ENCODE data around the gene STK25. TPM values are rescaled to one million over a fixed set of nuclear protein-coding genes. Genes with fewer than 3 reads are reported as not detected.

The STK25 gene
- polyA plus RNA-seq, 1 donor from 2014 or later, result 580 TPM

- Histone ChIP-seq H3F3A (ENCODE audit: insufficient read depth, low read length, poor library complexity, severe bottlenecking) (no peaks in the 10 kb centered on the region), H3K9me3 (ENCODE audit: low read length) (no peaks in the 10 kb centered on the region), H3K4me2 (ENCODE audit: low read length) (no peak overlapping the region), H3K27ac (ENCODE audit: low read length) (no peak overlapping the region), H3K27me3 (ENCODE audit: insufficient read depth, low read depth, low read length) (no peaks in the 10 kb centered on the region), H3K9ac (ENCODE audit: low read length) (no peak overlapping the region), H3K79me2 (replicated peaks; ENCODE audit: insufficient read depth, low read length) (peaks cover 27% of the 10 kb centered on the region), H2AFZ (ENCODE audit: low read depth, low read length) (no peak overlapping the region), H3K36me3 (ENCODE audit: insufficient read depth, low read length) (no peaks in the 10 kb centered on the region), H3K9me2 (ENCODE audit: insufficient read depth, low read length) (no peaks in the 10 kb centered on the region), H4K20me1 (ENCODE audit: insufficient read depth) (peaks cover 7% of the 10 kb centered on the region), H3K4me3 (ENCODE audit: low read length) (no peak overlapping the region)
- TF ChIP-seq EP300 (conservative IDR thresholded peaks at IDR 0.05; ENCODE audit: poor library complexity, severe bottlenecking) (no peak), EZH2 (IDR thresholded peaks at IDR 0.05; ENCODE audit: borderline replicate concordance, insufficient read depth, low read length, poor library complexity, severe bottlenecking) (no peak)
Observed at GRCh38 chr2:241505781-241506201, 2.6 kb downstream of the STK25 start.

DNA sequence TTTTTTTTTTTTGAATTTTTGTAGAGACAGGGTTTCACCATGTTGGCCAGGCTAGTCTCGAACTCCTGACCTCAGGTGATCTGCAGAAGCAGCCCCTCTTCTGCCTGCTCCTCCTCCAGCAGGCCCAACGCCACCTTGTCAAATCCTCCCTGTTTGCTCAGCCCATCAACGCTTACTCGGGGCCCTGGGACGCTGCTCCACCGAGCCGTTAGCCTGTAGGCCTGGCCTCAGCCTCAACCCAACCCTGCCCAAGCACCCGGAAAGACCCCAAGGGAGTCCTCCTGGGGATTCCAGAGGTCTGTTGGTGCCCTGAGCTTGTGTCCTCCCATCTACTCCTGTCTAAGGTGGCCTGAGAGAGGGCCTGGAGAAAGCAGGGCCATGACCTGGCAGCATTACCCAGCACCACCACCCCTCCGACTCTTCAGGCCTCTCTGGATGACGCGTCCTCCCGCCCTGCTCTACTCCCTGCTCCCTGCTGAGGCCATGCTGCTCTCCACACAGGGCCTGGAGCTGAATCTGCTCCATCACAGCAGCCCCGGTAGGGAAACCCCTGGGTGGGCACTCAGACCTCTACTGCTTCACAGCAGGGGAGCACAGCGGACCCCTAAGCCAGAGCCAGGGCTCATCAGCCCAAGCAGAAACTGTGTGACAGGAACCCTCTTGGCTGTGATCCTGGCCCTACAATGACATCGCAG lies 3.2 kb downstream of the STK25 start:
- Histone ChIP-seq H3K4me2 (ENCODE audit: low read length) (no peak overlapping the region), H3K9me3 (ENCODE audit: low read length) (no peaks in the 10 kb centered on the region), H3K4me3 (ENCODE audit: low read length) (no peak overlapping the region), H3F3A (ENCODE audit: insufficient read depth, low read length, poor library complexity, severe bottlenecking) (no peaks in the 10 kb centered on the region), H3K79me2 (replicated peaks; ENCODE audit: insufficient read depth, low read length) (peaks cover 27% of the 10 kb centered on the region), H3K27me3 (ENCODE audit: insufficient read depth, low read depth, low read length) (no peaks in the 10 kb centered on the region), H3K27ac (ENCODE audit: low read length) (no peak overlapping the region), H2AFZ (ENCODE audit: low read depth, low read length) (no peak overlapping the region), H3K9ac (ENCODE audit: low read length) (no peak overlapping the region), H4K20me1 (ENCODE audit: insufficient read depth) (peaks cover 7% of the 10 kb centered on the region), H3K9me2 (ENCODE audit: insufficient read depth, low read length) (no peaks in the 10 kb centered on the region), H3K36me3 (ENCODE audit: insufficient read depth, low read length) (no peaks in the 10 kb centered on the region)
- TF ChIP-seq POLR2AphosphoS5 (IDR thresholded peaks at IDR 0.05) (no peak), RAD21 (conservative IDR thresholded peaks at IDR 0.05) (no peak), SMC3 (conservative IDR thresholded peaks at IDR 0.05; ENCODE audit: poor library complexity) (no peak), MXI1 (conservative IDR thresholded peaks at IDR 0.05; ENCODE audit: poor library complexity, severe bottlenecking) (no peak), TAF1 (IDR thresholded peaks at IDR 0.05; ENCODE audit: low read depth) (no peak), EZH2 (IDR thresholded peaks at IDR 0.05; ENCODE audit: borderline replicate concordance, insufficient read depth, low read length, poor library complexity, severe bottlenecking) (no peak), EP300 (conservative IDR thresholded peaks at IDR 0.05; ENCODE audit: poor library complexity, severe bottlenecking) (no peak)
- TF ChIP-seq, protein P1, sequence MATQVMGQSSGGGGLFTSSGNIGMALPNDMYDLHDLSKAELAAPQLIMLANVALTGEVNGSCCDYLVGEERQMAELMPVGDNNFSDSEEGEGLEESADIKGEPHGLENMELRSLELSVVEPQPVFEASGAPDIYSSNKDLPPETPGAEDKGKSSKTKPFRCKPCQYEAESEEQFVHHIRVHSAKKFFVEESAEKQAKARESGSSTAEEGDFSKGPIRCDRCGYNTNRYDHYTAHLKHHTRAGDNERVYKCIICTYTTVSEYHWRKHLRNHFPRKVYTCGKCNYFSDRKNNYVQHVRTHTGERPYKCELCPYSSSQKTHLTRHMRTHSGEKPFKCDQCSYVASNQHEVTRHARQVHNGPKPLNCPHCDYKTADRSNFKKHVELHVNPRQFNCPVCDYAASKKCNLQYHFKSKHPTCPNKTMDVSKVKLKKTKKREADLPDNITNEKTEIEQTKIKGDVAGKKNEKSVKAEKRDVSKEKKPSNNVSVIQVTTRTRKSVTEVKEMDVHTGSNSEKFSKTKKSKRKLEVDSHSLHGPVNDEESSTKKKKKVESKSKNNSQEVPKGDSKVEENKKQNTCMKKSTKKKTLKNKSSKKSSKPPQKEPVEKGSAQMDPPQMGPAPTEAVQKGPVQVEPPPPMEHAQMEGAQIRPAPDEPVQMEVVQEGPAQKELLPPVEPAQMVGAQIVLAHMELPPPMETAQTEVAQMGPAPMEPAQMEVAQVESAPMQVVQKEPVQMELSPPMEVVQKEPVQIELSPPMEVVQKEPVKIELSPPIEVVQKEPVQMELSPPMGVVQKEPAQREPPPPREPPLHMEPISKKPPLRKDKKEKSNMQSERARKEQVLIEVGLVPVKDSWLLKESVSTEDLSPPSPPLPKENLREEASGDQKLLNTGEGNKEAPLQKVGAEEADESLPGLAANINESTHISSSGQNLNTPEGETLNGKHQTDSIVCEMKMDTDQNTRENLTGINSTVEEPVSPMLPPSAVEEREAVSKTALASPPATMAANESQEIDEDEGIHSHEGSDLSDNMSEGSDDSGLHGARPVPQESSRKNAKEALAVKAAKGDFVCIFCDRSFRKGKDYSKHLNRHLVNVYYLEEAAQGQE (IDR thresholded peaks at IDR 0.05; ENCODE audit: borderline replicate concordance), result no peak
- TF ChIP-seq, protein P2, sequence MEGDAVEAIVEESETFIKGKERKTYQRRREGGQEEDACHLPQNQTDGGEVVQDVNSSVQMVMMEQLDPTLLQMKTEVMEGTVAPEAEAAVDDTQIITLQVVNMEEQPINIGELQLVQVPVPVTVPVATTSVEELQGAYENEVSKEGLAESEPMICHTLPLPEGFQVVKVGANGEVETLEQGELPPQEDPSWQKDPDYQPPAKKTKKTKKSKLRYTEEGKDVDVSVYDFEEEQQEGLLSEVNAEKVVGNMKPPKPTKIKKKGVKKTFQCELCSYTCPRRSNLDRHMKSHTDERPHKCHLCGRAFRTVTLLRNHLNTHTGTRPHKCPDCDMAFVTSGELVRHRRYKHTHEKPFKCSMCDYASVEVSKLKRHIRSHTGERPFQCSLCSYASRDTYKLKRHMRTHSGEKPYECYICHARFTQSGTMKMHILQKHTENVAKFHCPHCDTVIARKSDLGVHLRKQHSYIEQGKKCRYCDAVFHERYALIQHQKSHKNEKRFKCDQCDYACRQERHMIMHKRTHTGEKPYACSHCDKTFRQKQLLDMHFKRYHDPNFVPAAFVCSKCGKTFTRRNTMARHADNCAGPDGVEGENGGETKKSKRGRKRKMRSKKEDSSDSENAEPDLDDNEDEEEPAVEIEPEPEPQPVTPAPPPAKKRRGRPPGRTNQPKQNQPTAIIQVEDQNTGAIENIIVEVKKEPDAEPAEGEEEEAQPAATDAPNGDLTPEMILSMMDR (IDR thresholded peaks at IDR 0.05; ENCODE audit: poor library complexity, severe bottlenecking), result no peak
